GM18519 (cell line): ENCODE results near the gene MED12L.

Experiments
- ATAC-seq: cut with Tn5 transposase; IDR thresholded peaks from one replicate; pipeline ENCODE4 v1.9.1; 2021; ENCODE audit warnings: mild to moderate bottlenecking, moderate library complexity; ENCODE audit not compliant: unreplicated experiment, low FRiP score

Gene MED12L

GRCh38 chr3:151394611-151395010, 309.1 kb downstream of the MED12L start:
- no peak for ATAC-seq

GRCh38 chr3:151395806-151396205, 310.3 kb downstream of the MED12L start:
- ATAC-seq = no peak

DNA sequence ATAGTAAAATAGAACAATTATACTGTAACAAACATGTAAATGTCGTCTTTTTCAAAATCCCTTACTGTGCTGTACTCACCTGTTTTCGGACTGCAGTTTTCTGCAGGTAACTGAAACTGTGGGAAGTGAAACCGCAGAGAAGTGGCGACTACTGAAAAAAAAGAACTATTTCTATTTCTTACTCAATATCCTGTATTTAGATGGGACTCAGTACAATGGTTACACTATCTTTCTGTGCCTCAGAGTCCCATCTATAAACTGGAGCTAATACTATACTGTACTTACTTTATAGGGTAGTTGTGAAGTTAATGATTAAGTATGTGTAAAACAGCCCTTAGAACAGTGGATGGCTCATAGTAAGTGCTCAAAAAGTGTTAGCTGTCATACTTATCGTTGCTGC, 313.4 kb downstream of the MED12L start:
- peak; percentile 43 for ATAC-seq

GRCh38 chr3:151400341-151400740, 314.9 kb downstream of the MED12L start:
- no peak for ATAC-seq

DNA sequence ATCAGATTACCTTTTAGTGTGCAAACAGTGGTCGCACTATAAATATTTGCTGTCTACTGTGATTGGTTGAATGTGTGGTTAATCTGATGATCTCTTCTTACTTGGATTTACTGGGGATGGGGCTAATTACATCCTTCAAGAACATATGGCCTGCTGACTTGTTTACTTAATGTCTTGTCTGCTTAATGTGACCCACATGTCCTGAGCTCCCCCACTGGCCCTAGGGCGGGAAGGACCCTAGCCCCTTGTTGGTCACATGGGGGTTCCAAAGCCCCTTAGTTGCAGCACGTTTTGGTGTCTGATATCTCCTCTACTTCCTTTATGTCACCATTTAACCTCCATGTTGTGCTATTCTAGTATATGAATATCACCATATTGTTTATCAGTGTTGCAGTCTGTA, 316.9 kb downstream of the MED12L start:
- no peak for ATAC-seq

DNA sequence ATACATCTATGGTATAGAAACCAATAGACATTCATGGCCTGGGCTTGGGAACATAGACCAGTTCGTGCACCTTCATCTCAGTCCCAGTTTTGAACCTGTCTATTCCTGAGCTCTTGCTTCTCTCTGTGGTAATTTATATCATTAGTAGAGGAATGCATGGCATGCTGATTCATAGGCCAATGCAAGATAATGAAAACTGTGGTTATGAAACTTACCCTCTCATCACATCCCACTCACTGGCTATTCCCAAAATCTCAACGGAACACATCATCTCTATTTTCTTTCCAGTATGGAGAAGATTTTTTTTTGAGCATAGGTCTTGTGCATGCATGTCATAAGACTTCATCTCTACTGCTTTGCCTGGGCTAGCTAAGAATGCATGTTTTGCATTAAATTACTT, 317.8 kb downstream of the MED12L start:
- no peak for ATAC-seq

DNA sequence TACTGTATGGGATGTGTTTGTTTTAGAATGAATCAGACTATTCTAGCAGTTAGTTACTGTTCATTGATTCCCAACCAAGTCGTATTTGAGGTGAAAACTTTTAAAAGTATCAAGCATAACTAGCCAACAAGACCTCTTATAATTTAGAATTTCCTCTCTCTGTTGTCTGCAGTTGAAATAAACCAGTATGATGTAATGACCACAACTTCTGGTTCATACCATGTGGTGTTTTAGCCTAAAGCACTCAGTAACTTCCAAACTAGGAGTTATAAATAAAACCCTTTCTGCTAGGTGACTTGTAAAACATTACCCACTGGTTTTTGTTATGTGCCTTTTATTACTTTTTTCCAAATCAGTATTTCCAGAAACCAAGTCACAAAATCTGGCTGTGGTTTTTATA, 318.9 kb downstream of the MED12L start:
- ATAC-seq = peak; percentile 81

DNA sequence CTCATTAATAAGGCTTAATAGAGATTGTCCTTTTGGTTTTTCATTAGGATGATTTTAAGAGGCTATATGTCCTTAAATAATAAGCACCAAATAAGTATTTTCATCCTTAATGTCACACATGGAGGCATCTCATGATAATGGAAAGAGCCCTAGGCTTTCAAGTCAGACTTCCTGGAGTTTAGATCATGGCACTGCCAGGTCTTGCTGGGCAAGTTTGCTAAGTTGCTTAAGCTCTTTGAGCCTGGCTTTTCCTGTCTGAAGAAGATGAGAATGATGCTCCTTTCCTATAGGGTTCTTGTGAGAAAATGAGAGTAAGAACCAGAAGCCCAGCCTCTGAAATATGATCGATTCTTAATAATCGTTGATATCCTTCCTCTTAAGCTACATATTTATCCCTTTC, 322.5 kb downstream of the MED12L start:
- ATAC-seq = no peak

- ATAC-seq = no peak
These were observed 325.6 kb downstream of the MED12L start for GRCh38 chr3:151410891-151411559.

GRCh38 chr3:151412989-151413388, 327.5 kb downstream of the MED12L start:
- no peak for ATAC-seq

DNA sequence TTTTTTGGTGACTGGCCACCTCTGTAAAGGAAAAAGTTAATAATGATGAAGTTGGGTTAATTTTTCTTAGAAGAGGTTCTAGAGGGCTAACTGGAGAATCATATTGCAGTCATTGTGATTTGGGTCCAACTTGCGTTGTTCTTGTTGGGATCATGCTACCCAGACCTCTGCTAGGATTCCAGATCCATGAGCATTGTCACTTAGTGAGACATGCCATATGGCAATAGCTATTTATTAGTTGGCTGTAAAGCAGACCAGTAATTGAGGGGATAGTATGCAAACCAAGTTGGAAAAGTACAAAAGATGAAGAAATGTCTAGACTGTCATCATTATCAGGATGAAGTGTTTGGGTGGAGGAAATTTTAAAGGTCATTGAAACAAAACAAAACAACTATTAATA, 329.8 kb downstream of the MED12L start:
- ATAC-seq = no peak

- no peak for ATAC-seq
These were observed 334.3 kb downstream of the MED12L start for GRCh38 chr3:151419806-151420205.

DNA sequence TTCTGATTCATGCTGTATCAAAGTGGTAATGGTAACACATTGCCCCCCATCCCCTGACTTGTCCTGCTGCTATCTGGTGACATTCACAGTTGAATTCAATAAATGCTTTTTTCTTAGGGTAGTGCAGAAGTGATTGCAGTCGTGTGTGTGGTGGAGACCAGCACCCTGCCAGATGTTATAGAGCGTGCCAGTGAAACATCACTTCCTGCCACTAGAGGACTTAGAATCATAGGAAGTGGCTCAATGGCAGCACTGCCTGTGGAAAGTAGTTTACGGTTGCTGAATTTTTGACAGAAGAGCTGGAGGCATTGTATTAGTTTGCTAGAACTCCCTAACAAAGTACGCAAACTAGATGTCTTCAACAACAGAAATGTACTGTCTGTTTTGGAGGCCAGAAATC, 336.5 kb downstream of the MED12L start:
- ATAC-seq = no peak

DNA sequence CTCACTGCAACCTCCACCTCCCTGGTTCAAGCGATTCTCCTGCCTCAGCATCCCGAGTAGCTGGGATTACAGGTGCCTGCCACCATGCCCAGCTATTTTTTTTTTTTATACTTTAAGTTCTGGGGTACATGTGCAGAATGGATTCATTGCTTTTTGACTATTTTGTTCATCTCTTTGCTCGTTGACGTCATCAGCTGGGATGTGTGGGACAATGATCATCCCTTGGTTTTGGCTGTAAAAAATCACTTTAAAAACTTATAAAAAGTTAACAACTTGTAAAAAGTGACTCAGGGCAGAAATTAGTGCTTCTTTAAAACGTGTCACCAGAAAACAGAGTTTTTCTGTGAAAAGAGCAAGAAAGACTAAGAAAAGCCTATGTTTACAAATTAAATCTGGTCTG, 337.6 kb downstream of the MED12L start:
- no peak for ATAC-seq

- peak; percentile 23 for ATAC-seq
These were observed 340.3 kb downstream of the MED12L start for GRCh38 chr3:151425627-151426340.

DNA sequence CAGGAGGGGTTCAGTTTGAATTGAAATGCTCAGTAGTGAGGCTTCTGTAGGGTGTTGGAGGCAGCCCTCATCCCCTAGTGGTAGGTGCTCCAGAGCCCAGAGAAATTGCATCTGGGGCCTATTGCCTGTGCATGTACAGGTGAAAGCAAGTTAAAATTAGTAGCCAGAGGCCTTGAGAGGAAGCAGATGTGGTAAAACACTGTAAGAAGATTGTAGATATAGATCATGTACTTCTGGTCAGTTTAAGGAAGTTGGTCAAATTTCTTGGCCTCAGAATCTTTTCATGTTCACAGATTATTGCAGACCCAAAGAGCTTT, 340.8 kb downstream of the MED12L start:
- peak; percentile 84 for ATAC-seq

- no peak for ATAC-seq
These were observed 342.9 kb downstream of the MED12L start for GRCh38 chr3:151428386-151428785.

DNA sequence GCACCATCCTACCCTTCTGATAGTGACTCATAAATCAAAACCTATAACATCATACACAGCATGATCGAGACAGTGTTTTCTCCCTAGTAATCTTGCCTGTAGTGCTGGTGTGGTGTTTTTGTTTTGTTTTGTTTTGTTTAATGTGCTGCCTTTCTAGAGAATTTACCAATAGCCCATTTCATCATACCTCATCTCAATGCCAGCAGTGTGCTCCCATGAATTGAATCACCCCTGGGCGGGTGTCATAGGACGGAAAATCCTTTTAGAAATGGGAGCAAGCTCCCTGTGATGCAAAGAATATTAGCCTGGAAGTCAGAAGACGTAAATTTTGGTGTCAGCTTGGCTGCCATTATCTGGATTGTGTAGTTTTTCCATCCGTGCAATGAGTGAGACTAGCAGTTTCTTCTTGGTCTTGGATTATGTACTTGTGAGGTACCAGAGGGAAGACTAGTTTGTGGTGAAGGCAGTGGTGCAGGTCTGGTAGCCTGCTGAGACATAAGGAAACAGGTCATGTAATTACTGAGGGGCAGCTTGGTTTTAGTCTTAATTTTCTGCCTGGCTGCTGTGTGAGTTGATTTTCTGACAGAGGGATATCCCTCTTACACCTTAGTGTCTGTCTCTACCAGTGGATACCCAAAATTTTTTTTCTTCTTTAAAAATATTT, 345.5 kb downstream of the MED12L start:
- no peak for ATAC-seq

DNA sequence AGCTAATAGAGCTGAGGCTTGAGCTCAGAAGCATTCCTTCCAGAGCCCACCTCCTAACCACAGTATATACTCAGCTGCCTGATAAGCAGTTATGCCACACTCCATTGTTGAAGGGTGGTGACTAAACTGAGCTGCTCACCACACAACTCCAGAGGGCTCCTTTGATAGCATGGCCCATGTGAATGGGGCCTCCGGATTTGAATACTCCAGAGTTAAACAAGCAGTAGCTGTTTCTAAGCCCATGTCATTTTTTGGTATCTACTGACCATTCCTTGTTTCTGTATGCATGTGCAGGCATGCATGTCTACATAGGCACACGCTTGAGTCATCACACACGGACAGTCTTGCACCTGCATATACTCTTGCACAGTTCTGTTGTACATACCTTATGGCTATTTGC, 346.5 kb downstream of the MED12L start:
- ATAC-seq = no peak

DNA sequence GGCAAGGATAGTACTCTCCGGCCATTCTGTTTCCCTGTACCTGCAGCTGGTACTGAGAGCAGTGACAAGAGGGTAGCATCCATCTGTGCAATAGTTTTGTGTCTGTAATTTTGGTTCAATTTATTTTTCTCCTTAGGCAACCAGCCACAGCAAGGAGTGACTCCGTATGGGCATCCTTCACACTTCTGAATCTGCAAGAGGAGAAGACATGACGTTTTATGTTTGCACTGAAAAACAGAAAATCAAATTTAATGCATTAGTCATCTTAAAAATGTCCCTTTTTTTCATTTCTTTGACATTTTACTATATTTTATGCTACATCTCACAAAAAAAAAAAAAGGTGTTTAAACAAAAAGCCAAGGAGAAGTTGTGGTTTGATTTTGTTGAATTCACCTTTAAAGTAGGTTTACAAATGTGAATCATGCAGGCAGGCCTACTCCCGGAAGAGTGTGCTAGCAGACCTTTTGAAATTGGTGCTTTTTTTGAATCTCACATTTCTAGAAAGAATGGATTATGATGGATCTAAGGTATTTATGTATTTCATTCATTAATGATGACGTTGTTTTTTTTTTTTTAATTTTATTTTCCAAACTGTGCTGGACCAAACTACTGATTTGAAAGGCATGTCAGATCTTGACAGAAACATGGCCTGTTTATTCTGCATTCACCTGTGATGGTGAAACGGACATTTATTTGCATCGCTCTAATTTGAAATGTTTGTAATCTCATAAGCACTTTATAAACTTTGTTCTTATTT, 347.3 kb downstream of the MED12L start:
- ATAC-seq = no peak

GRCh38 chr3:151434151-151434890, 348.9 kb downstream of the MED12L start:
- no peak for ATAC-seq
